ENCODE measurements around the gene ADAMTS2.

ADAMTS2 gene

DNA sequence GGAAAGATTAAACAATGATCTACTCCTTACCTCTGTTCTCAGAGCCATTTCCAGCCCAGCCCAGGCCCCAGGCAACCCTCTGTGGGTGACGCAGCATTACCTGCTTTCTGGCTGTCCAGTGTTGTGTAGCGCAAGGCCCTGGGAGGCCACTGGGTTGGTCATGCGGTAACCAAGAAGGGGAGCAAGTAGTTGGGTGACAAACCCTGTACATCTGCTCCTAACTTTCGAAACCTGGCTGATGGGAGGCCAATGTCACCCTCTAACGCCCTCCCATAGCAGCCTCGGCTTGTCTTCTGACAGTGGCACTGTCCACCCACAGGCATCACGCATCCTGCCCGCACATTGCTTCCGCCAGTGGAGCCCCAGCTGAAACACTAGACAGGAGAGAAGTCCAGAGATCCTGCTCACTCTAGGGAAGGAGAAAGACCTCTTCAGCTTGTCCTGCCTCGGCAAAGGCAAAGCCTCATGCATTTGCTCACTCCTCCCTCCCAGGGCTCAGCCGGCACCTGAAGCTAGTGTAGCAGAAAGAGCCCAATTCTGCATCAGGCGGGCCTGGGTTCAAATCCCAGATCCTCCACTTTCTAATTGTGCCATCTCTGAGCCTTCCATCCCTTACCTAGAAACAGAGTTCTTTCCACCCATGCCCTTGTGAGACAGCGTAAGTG, 94.6 kb downstream of the ADAMTS2 start:
- no peak for DNase-seq

DNA sequence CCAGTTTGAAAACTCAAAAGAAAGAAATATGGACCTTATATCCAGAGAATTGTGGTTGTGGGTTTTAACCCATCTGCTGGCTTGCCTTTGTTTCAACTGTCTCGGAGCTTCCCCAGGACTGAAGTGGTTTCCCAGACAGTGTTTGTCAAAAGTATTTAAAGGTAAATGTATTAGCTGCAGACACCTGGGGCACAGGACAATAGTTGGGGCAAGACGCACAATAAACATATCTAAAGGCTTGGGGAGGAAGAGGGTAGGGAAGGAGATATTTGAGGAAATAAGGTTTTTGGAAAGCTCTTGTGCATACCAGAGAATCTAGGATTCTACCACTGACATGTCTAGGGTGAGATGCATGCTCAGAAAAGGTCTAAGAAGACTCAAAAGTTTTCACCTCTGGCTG, 99.0 kb downstream of the ADAMTS2 start:
- DNase-seq, result no peak

DNA sequence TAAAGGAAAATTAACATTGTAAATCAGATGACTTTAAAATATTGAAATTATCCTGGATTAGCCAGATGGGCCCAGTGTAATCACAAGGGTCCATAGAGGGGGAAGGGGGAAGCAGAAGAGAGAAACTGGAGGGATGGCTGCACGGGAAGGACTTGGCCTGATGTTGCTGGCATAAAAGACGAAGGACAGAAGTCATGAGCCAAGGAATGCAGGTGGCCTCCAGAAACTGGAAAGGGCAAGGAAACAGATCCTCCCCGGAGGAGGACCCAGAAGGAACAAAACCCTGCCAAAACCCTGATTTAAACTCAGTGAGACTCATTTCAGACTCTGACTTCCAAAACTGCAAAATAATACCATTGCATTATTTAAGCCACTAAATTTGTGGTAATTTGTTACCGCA, 100.2 kb downstream of the ADAMTS2 start:
- DNase-seq, result no peak

DNA sequence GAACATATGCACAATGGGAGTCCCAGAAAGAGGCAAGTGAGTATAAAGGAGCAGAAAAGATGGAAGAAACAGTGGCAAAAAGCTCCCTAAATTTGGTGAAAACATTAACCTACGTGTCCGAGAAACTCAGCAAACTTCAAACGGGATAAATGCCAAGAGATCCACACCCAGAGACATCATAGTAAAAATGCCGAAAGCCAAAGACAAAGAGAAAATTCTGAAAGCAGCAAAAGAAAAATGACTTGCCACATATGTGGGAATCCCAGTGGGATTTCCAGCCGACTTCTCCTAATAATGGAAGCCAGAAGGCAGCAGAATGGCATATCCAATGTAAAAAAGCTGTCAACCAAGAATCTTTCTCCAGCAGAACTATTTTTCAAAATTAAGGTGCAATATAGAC, 101.2 kb downstream of the ADAMTS2 start:
- no peak for DNase-seq

DNA sequence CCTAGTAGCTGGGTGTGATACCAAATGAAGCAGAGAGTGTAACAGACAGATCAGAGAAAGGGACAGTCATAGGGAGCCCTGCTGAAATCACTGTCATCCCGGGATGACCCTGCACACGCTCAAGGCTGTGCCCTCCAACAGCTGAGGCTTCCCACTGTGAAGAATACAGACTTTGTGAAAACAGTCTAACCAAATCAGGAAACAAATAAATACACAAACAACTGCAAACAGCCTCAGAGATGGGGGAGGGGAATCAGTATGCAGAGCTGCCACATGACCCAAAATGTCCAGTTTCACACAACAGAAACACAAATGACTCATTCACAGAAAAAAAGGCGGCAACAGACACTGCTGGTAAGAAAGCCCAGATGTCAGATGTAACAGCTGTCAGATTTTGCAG, 101.9 kb downstream of the ADAMTS2 start:
- no peak for DNase-seq

DNA sequence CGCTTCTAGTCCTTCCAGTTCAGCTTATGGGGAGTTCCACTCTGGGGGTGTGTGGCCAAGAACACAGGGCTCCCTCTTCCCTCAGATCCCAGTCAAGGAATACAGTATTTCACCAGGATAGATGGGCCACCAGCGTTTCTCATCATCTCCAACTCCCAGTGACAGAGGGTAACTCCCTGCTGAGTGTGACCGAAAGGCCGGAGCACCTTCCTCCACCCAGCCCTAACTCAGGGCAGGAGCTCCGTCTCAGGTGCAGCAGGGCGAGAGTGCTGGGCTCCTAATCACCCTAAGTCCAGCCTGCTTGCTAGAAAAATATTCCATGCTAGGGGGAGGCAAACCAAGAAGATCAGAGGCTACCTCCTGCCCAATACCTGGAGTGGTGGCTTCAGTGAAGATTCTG, 102.6 kb downstream of the ADAMTS2 start:
- no peak for DNase-seq

DNA sequence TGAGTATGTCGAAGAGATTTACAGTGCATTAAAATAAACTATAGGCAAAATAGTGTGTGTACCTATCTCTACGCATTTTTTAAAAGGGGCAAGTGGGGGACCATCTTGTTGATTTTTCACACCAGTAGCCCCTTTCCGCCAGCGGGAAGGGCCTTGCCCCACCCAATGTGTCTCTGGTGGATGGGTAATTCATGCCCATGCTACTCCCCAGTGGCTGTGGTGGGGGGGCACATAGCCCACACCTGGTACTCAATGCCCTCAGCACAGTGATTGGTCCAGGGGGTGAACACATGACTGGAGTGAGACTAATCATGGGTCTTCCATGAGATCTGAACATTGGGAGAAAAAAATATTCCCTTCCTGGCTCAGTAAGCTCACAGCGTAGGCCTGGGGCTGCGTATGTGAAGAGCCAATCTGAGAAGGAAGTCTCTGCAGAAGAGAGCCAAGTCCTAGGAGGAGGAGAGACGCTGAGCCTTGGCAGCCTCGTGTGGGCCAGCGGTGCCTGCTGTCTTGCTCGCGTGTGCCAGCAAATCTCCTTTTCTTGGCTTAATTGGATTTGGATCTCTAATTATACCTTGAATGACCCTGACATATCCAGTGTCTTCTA, 103.4 kb downstream of the ADAMTS2 start:
- no peak for DNase-seq

DNA sequence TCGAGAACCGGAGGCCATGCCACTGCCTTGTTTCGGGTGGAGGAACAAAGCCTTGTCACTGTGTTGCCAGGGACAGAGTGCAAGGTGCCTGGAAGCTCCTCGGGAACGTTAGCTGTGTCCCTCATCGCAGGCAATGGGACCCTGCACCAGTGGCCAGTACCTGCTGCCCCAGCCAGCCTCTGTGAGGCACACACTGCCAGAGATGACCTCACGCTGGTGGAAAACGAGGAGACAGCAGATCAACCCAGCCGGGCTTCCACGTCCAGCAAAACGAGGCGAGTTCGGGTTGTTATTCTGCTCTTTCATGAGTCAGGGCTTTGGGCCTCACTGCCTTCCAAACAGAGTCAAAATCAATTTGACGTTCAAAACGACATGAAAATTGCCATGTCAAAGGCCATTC, 104.1 kb downstream of the ADAMTS2 start:
- no peak for DNase-seq

DNA sequence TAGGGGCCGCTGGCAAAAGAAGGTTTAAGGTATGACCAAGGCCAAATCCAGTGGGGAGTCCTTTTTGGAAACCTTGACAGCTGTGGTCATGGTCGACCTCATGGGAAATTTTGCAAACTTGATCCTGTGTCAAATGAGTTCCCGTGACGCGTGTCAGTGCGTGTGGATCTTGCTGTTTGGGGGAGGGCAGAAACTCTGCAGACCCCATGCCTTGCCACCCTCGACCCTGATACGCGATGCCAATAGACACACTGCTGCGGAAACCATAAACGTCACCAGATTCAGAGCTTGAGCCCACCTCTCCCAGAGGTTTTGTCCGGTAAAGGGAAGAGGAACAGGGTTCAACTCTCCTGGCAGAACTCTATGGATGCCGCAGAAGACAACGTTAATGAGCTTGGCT, 104.7 kb downstream of the ADAMTS2 start:
- DNase-seq, result no peak

DNA sequence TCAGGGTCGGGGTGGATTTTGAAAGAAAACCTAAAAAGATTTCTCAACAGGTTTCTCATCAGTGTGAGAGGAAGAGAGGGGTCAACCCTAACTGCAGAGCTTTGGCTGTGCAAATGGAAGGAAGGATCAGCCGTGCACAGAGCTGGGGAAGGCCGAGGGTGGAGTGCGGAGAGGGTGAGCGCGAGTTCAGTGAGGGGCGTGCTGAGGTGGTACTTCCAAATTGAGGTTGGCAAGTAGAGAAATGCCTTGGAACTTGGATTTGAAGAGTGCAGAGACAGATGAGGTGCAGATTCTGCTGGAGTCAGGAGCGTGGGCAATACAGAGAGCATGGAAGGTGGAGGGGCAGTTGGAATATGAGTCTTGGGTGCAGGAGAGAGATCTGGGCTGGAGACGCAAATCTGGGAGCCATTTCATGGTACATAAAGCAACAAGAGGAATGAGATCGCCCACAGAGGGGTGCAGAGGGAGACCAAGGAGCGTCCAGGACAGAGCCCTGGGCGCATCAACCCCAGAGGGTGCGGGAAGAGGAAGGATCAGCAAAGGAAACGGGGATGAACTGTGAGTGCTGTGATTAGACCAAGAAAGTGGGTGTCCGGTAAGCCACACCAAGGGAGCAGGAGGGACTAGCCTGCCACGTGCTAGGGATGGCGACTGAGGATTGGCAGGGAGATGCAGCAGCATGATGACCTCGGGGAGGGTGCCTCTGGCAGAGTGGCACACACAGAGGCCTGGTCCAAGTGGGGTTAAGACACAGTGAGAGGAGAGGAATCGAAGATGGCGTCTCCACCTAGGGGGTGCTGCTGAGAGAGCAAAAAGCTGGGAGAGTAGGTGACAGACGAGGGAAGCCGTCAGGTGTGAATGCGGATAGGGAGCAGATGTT, 105.8 kb downstream of the ADAMTS2 start:
- DNase-seq, result no peak

DNA sequence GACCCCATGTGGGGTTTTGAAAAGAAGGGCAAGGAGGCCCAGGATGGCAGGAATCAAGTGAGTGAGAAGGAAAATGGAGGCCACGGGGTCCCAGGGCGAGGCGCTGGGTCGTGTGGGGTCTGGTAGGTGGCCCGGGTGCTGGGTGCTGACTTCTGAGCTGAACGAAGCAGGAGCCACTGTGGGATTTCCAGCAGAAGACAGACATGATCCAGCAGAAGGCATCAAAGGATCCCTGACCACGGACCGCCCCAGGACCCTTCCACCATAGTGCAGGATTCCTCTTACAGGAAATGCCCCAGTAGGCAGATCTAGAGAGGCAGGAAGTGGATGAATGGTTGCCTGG, 106.7 kb downstream of the ADAMTS2 start:
- no peak for DNase-seq

DNA sequence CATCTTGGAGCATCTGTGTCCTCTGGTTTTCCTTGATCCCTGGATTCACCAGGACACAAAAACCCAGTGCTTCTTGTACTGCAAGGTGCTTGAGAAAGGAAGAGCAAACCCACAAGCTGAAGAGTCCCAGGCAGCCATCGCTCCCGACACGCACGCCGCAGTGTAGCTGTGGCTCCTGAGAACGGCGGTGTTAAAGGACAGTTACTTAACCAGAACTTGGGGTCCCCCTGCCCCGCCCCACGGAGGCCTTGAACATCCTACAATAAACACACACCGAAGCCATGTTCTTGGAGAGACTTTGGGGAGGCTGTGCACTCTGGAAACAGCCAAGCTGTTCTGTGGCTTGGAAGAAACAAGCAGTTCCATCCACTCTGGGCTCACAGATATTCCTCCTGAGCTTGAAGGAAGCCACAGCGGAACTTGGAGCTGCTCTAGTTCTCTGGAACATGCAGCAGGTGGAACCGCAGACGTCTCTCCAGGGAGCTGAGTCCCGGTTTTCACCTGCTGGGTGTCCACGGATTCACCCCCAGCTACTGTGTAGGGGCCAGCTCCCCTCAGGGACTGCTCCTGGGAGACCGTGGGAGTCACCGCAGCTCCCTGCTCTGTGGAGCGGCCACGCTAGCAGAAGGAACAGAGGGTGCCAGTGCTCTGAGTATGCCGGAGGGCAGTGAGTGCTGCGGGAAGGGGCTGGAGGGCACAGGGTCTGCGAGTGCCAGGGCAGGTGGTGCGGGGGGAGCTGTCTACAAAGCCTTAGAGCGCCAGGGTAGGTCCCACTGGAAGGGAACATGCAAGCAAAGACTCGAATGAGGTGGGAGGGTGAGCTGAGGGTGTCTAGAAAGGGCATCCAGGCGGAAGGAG, 107.3 kb downstream of the ADAMTS2 start:
- DNase-seq, result no peak

DNA sequence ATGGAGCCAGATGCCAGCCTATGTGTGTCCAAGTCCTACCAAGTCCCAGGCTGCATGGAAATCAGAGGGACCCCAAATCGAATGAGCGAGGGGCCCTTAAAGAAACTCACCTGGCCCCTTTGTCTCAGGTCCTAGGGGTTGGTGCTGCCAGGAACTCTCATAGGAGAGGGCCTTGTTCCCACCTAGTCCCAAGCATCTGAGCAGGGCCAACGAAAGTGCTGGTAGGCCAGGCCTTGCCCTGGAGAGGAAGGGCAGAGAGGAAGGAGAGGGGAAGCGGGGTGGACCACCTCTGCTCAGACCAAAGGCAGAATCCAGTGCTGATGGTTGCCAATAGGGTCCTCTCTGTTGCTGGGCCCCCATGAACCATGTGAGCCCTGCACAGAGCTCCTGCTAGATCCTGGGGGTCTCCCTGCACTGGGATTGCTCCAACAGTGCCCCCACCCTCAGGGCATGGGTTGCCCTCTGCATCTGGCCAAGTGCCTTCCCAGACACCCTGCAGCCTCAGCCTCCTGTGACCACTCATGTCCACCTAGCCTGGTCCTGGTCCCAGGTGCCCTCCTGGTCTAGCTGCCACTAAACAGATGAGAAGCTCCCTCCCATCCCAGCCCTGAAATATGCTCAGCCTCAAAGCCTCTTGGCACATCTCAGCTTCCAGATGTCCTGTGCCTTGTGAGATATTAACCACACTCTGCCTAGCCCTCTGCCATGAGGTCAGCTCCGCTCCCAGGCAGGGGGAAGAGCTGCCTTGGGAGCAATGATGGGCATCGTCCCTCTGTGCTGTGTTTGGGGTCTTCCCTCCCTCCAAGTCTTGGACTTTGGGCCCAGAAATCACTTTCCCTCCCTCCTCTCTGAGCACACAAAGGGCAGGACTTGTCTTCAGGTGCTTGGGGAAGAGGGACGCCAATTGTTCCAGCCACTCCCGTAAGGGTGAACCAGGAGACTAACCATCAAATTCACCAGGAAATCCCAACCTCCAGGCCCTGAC, 109.6 kb downstream of the ADAMTS2 start:
- no peak for DNase-seq

DNA sequence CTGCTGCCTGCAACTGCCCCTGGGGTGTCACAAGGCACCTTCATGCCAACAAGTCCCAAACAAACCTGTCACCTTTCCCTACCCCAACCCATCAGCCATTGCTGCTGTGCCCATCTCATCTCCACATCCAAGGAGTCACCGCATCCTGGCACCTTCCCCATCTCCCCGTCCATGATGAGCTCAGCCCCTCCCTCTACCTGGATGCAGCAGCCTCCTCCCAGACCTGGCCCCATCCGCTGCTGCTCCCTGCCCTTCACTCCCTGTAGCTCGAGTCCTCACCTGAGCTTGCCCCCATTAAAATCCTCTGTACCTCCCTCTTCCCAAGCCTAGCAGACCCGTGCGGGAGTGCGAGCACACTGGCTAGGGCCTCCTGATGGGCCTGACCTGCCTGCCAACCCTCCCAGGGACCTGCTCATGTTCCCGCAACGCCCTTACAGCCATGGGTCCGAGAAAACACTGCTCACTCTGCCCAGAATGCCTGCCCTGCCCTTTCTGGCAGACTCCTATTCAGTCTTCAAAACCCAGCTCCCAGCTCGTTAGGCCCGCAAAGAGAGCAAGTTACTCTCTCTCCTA, 110.6 kb downstream of the ADAMTS2 start:
- DNase-seq, result no peak

DNA sequence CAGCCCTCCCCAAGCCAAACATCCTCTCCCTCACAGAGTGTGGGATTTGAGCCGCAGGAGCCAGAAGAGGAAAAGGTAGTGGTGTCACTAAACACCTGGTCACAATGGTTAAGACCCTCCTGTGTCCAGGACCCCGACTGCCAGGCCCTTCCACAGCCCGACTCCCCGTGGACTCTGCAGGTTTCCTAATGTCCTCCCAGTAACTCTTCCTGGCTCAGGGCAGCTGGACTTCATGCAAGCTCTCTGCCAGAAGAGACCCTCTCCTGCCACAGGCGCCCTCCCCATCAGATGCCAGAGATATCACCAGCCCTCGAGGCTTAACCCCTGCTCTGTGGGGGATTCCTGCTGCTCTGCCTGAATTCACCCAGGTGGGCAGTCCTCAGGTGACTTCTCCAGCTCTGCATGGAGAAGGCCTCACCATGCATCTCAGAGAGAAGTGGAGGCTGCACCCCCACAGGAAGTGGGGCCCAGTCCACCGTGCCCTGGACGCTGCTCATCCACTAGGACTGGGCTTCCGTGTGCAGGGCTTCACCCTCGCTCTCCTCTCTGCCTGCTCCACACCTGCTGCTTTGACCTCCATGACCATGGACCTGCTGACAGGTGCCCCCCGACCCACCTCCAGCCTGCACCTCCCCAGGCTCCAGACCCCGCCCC, 111.2 kb downstream of the ADAMTS2 start:
- no peak for DNase-seq

DNA sequence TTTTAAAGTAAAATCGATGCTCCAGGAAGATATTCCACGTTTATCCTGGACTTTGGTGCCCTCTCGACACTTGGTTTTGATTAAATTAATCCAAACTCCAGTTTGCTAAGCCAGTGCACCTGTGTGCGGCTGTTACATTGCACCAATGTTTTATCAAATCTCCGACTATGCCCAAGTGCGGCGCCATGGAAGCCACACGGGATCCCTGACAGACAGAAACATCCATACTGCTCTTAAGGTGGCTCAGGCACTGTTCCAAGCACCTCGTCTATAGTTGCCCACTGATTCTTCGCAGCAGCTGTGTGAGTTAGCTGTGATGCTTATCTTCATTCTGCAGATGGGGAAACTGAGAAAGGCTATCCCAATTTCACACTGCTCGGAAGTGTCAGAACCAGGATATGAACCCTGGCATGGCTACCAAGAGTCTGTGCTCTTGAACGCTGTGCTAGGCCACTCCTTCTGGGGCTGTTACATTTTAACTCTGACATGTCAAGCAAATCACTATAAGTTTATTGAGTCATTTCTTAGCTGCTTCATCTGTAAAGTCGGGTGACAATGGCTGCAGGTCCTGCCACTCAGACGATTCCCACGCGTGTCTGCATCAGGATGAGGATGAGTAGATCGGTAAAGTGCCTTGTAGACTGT, 113.0 kb downstream of the ADAMTS2 start:
- no peak for DNase-seq

DNA sequence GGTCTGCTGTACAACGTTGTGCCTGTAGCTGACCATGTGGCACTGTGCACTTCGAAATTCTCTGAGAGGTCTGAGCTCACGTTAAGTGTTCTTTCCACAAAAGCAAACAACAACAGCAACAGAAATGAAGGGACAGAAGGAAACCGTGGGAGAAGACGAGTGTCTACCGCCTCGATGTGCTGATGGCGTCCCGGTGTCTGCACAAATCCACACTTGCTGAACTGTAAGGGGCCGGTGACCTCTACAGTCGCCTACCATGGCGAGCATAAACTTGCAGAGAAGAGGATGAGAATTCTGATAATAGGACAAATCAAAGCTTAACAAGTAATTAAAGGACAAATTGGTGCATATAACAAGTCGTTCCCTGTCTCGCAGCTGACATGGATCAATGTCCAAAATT, 114.0 kb downstream of the ADAMTS2 start:
- DNase-seq, result no peak

DNA sequence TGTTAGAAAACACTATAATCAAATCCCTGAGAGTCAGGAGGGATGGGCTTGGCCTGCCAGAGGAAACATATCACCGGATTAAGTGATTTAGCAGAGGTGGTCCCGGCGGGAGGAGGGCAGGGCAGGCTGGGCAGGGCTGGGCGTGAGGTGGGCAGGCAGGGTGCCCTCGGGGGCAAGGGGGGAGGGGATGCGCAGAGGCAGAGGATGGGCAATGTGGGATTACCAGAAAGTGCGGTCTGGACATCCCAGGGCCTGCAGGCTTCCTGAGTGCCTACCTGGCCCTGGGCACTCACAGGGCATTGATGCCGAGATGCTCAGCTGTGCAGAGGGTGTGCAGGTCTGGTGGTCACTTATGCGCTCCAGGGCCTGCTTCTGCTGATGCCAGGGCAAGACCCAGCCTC, 115.2 kb downstream of the ADAMTS2 start:
- DNase-seq, result no peak

DNA sequence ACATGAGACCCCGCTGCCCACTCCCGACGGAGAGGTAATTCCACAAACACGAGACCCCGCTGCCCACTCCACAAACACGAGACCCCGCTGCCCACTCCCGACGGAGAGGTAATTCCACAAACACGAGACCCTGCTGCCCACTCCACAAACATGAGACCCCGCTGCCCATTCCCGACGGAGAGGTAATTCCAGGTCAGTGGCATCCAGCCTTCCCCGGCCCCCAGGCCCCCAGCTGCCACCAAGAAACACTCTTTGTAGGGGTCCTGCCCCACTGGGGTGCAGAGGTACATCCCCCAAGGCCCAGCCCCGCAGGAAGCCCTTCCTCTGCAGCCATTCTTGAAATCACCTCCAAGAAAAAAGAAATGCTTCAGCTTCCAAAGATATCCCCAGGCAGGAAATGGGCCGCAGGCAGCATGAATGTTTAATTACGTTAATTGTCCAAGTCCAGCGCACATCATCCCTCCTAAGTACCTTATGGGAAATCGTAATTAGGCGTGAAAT, 115.9 kb downstream of the ADAMTS2 start:
- DNase-seq, result no peak
